Sigmoid colon (tissue), 7 donors: ENCODE data around the gene SEMA3G. TPM values are rescaled to one million over a fixed set of nuclear protein-coding genes. Genes with fewer than 3 reads are reported as not detected.
A peak's percentile ranks its signal among the peaks of the same experiment; 100 is the strongest.

Experiments used
- DNase-seq: peaks from one replicate; pipeline ENCODE4 v3.0.0-alpha.2; 2019
- H3K27ac ChIP-seq, 4 donors: fragments of 200-600 bp; sonication (generic); one replicate each; pipeline ENCODE4 v1.5.1; 2016 to 2019; ENCODE audit warnings: mild to moderate bottlenecking in 1 of 4
- H3K27me3 ChIP-seq, 3 donors: fragments of 200-600 bp; sonication (generic); one replicate each; pipeline ENCODE4 v1.5.1; 2019; ENCODE audit warnings: mild to moderate bottlenecking in 1 of 3
- H3K36me3 ChIP-seq, 4 donors: fragments of 200-600 bp; sonication (generic); one replicate each; pipeline ENCODE4 v1.5.1; 2016 to 2019
- H3K4me1 ChIP-seq, 4 donors: fragments of 200-600 bp; sonication (generic); one replicate each; pipeline ENCODE4 v1.5.1; 2017 to 2019
- H3K4me3 ChIP-seq, 4 donors: fragments of 200-600 bp; sonication (generic); one replicate each; pipeline ENCODE4 v1.5.1; 2017 to 2019; ENCODE audit warnings: mild to moderate bottlenecking in 2 of 4, moderate library complexity in 1 of 4
- H3K9me3 ChIP-seq, 4 donors: fragments of 200-600 bp in 3 of 4; sonication (generic) in 3 of 4; one replicate each; pipeline versions ENCODE4 v1.5.1 to v1.6.1; 2013 to 2019
- EP300 ChIP-seq, 4 donors: sonication (generic); formaldehyde crosslinking; IDR thresholded peaks; one replicate each; pipeline ENCODE4 v1.6.1; 2017; ENCODE audit warnings: antibody characterized with exemption in 4 of 4
- POLR2A ChIP-seq, 2 donors: fragments of 450-650 bp; IDR thresholded peaks; one replicate each; pipeline ENCODE4 v1.6.1; 2016; ENCODE audit warnings: antibody characterized with exemption in 2 of 2, mild to moderate bottlenecking in 2 of 2, moderate library complexity in 2 of 2
- POLR2AphosphoS5 ChIP-seq, 4 donors: sonication (generic); formaldehyde crosslinking; IDR thresholded peaks; one replicate each; pipeline ENCODE4 v1.6.1; 2017; ENCODE audit warnings: antibody characterized with exemption in 4 of 4
- WGBS, 2 donors: extraction: QIAGEN DNeasy Blood & Tissue Kit; methylation state at CpG; one replicate each; pipeline ENCODE4 v1.1.7; 2013; 5-methylcytosine and 5-hydroxymethylcytosine counted together
- intact Hi-C: fragments of 100-400 bp; cut with DNase I; formaldehyde crosslinking; loops from one replicate; pipeline ENCODE4 v1.15.1; 2023
- polyA plus RNA-seq, 3 donors: library from polyadenylated mRNA; stranded (reverse); fragments of 200-250 nt; gene quantifications; one replicate each; pipeline ENCODE4 v1.2.3, GENCODE V29; 2013
- total RNA-seq, 4 donors: library from RNA; depleted of rRNA; stranded (reverse); fragments of >200 nt; gene quantifications; one replicate each; pipeline ENCODE4 v1.1.0, GENCODE V29; 2016
- TF ChIP-seq, protein P1 (sequence below), 4 experiments: fragments of 450-650 bp in 3 of 4; fragments of 200-600 bp in 1 of 4; IDR thresholded peaks; one replicate each; pipeline ENCODE4 v1.5.1; 2016 to 2019; ENCODE audit warnings: antibody characterized with exemption in 4 of 4, mild to moderate bottlenecking in 3 of 4, moderate library complexity in 2 of 4
- donor health status: healthy with polysubstance abuse.
- donor health status: Bipolar disorder and iron deficiency.
- donor health status: healthy.

SEMA3G gene
- total and polyA plus RNA-seq, 7 donors: 0.23 to 7.4 (median 3.9) TPM

- H3K27ac ChIP-seq: no peak overlapping the region
- no peaks in the 10 kb centered on the region for H3K27me3 ChIP-seq
- peaks cover 0 to 35% (median 27%) of the 10 kb centered on the region in 4 donors for H3K4me1 ChIP-seq
- 80 to 81% methylated on average over 6 of the region's 6 CpGs for WGBS, 2 donors
- H3K4me3 ChIP-seq: no peak overlapping the region
- intact Hi-C loops: loop anchor here (5.0 kb wide), 2 partner anchors 74 to 786 kb away; partner anchors contain the start of genes NT5DC2 and TEX264
- no peaks in the 10 kb centered on the region for H3K9me3 ChIP-seq
- H3K36me3 ChIP-seq: peaks cover 0 to 54% (median 36%) of the 10 kb centered on the region in 4 donors
- TF ChIP-seq POLR2AphosphoS5 (IDR thresholded peaks at IDR 0.05) (no peak), EP300 (IDR thresholded peaks at IDR 0.05) (no peak), POLR2A (IDR thresholded peaks at IDR 0.05) (no peak)
- TF ChIP-seq, protein P1, sequence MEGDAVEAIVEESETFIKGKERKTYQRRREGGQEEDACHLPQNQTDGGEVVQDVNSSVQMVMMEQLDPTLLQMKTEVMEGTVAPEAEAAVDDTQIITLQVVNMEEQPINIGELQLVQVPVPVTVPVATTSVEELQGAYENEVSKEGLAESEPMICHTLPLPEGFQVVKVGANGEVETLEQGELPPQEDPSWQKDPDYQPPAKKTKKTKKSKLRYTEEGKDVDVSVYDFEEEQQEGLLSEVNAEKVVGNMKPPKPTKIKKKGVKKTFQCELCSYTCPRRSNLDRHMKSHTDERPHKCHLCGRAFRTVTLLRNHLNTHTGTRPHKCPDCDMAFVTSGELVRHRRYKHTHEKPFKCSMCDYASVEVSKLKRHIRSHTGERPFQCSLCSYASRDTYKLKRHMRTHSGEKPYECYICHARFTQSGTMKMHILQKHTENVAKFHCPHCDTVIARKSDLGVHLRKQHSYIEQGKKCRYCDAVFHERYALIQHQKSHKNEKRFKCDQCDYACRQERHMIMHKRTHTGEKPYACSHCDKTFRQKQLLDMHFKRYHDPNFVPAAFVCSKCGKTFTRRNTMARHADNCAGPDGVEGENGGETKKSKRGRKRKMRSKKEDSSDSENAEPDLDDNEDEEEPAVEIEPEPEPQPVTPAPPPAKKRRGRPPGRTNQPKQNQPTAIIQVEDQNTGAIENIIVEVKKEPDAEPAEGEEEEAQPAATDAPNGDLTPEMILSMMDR (IDR thresholded peaks at IDR 0.05): no peak
- DNase-seq: no peak
These were observed 13.3 kb upstream of the SEMA3G start for GRCh38 chr3:52458031-52458760.

DNA sequence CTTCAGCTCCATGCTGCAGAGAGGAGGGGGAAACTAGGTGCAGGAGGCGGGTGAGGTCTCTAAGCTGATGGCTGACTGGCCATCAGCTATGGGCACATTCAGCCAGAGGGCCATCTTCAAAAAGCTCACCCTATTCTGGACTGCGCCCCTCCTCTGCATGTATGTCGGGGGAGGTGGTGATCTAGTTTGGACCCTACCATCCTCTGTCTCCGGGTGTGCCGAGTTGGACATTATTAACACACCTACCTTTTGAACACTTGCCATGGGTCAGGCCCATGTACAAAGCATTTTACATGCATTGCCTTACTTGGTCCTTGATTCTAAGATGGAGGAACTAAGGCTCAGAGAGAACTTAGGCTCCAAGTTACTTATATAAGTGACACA is 11.9 kb upstream of the SEMA3G start:
- Histone ChIP-seq H3K27ac (peak overlapping the region; percentile 93 to 95 (median 94)), H3K27me3 (no peaks in the 10 kb centered on the region), H3K9me3 (no peaks in the 10 kb centered on the region), H3K4me3 (peak overlapping the region; percentile 95 to 96 (median 96)), H3K4me1 (peaks cover 0 to 31% (median 27%) of the 10 kb centered on the region in 4 donors), H3K36me3 (peaks cover 0 to 41% (median 34%) of the 10 kb centered on the region in 4 donors)
- TF ChIP-seq POLR2AphosphoS5 (IDR thresholded peaks at IDR 0.05) (no peak), POLR2A (IDR thresholded peaks at IDR 0.05) (no peak), EP300 (IDR thresholded peaks at IDR 0.05) (no peak)
- TF ChIP-seq, protein P1 (IDR thresholded peaks at IDR 0.05): no peak
- intact Hi-C loops: loop anchor here (5.0 kb wide), 2 partner anchors 76 to 784 kb away; partner anchors contain the start of genes NT5DC2 and TEX264
- DNase-seq: no peak
- 89 to 91% methylated on average over 5 of the region's 5 CpGs for WGBS, 2 donors

DNA sequence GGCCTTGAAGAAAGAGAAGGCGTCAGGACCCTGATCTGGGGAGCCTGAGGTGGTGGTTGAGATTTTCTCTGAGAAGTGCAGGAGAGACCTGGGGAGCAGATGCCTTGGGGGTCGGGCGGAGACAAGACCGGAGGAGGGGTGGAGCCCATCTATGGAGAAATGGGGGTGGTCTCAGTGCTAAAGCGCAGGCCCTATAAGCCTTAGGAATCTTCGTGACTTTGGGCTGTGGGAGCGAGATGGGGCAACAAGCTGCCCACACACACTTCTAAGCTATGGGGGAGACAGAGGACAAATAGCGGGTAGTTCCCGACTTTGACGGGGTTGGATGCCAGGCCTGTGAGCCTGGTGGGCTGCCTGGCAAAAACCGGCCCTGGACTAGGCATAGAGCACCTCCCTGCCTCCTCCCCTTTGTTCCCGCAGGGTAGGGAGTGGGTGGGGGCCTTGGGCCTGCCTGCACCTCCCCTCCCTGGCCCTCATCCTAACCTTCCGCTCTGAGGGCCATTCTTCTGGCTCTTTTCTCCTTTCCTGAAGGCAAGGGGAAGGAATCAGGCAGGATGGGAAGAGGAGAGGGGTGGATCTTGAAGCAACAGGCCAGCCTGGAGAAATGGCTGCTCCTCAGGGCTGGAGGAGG is 11.4 kb upstream of the SEMA3G start:
- WGBS, 2 donors: 31 to 56% methylated on average over 13 of the region's 13 CpGs

DNA sequence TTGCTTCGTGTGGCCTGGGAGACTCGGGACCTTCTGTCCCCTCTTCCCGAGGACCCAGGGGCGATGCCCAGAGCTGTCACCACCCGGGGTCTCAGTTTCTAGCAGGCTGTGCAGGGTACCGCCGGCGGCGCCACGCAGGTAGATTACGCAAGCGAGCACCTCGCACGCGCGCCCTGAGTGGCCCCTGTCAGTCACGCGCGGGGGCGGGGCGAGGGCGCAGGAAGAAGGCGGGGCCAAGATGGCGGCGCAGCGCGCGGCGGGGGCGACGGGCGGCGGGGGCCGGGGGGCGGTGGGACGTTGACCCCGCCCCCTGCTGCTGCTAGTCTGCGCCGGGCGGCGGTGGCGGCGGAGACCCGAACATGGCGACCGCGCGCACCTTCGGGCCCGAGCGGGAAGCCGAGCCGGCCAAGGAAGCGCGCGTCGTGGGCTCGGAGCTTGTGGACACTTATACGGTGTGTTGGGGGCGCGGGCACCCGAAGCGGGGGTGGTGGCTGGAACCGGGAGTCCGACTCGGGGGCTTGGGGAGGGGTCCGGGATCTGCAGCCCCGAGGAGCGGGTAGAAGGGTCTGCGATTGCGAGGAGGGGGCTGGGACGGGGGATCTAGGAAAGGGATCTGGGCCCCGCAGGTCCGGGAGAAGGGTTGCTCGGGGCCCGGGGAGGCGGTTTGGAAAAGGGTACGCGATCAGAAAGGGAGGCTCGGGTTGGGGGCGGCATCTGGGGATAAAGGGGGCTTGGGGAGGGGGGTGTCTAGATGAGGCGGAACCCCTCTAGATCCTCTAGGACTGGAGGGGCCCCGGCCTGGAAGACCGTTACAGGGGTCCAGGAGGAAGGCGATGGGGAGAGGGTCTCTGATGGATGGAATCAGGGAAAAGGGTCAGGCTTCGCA is 10.6 kb upstream of the SEMA3G start, which contains the start of gene NISCH:
Gene NISCH, plus strand, starts transcription at position 322 of the 886 bp plus-strand sequence. Its CDS starts 38 bp downstream, at position 360.
- Histone ChIP-seq H3K4me3 (peak within 1 kb of the TSS; percentile 95 to 96 (median 96)), H3K4me1 (peaks cover 0 to 31% (median 27%) of the 10 kb centered on the region in 4 donors), H3K9me3 (no peaks in the 10 kb centered on the region), H3K27ac (peak within 1 kb of the TSS; percentile 93 to 95 (median 94)), H3K36me3 (peaks cover 0 to 30% (median 25%) of the 10 kb centered on the region in 4 donors), H3K27me3 (no peaks in the 10 kb centered on the region)
- intact Hi-C loops: loop anchor here (5.0 kb wide), 2 partner anchors 77 to 783 kb away; partner anchors contain the start of genes NT5DC2 and TEX264
- DNase-seq: peak; percentile 94
- 1 to 2% methylated on average over 86 of the region's 86 CpGs for WGBS, 2 donors
- TF ChIP-seq POLR2A (IDR thresholded peaks at IDR 0.05) (peak; percentile 19 to 75), EP300 (IDR thresholded peaks at IDR 0.05) (no peak), POLR2AphosphoS5 (IDR thresholded peaks at IDR 0.05) (peak; percentile 74 to 97 (median 88))
- TF ChIP-seq, protein P1 (IDR thresholded peaks at IDR 0.05): no peak

More for the DNA sequence above, 11.4 kb upstream of the SEMA3G start:
- H3K36me3 ChIP-seq: peaks cover 0 to 38% (median 33%) of the 10 kb centered on the region in 4 donors
- no peaks in the 10 kb centered on the region for H3K9me3 ChIP-seq
- no peaks in the 10 kb centered on the region for H3K27me3 ChIP-seq
- DNase-seq: peak; percentile 78
- peaks cover 0 to 31% (median 27%) of the 10 kb centered on the region in 4 donors for H3K4me1 ChIP-seq
- peak overlapping the region; percentile 93 to 95 (median 94) for H3K27ac ChIP-seq
- peak overlapping the region; percentile 95 to 96 (median 96) for H3K4me3 ChIP-seq
- intact Hi-C loops: loop anchor here (5.0 kb wide), 2 partner anchors 76 to 784 kb away; partner anchors contain the start of genes NT5DC2 and TEX264
- TF ChIP-seq POLR2AphosphoS5 (IDR thresholded peaks at IDR 0.05) (peak in 1 of 4 donors; percentile 54), EP300 (IDR thresholded peaks at IDR 0.05) (no peak)
